ENCODE measurements around the gene YES1.

DNA sequence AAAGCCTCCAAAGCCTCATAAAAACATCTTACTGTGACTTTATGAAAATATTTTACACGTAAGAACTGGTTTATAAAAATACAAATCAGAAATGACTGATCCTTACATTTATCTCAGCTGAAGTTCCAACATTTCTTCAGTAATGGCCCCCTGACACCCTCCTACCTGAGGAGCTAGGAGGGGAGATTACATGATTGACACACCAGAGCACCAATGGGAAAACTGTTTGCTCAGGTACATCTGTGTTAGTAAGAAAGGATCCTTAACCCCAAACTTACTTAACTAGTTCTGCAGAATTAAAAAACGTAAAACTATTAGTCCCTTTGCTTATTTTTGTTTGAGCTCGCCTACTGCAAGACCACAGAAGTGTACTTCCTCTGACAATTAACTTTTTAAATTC lies 126.6 kb downstream of the YES1 start:
- TF ChIP-seq, protein P1, sequence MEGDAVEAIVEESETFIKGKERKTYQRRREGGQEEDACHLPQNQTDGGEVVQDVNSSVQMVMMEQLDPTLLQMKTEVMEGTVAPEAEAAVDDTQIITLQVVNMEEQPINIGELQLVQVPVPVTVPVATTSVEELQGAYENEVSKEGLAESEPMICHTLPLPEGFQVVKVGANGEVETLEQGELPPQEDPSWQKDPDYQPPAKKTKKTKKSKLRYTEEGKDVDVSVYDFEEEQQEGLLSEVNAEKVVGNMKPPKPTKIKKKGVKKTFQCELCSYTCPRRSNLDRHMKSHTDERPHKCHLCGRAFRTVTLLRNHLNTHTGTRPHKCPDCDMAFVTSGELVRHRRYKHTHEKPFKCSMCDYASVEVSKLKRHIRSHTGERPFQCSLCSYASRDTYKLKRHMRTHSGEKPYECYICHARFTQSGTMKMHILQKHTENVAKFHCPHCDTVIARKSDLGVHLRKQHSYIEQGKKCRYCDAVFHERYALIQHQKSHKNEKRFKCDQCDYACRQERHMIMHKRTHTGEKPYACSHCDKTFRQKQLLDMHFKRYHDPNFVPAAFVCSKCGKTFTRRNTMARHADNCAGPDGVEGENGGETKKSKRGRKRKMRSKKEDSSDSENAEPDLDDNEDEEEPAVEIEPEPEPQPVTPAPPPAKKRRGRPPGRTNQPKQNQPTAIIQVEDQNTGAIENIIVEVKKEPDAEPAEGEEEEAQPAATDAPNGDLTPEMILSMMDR (IDR thresholded peaks at IDR 0.05; ENCODE audit: low read depth, low read length, missing input control) = no peak
- TF ChIP-seq RAD21 (IDR thresholded peaks at IDR 0.05) (no peak), GABPA (IDR thresholded peaks at IDR 0.05 in 1 of 2, conservative IDR thresholded peaks at IDR 0.05 in 1 of 2) (no peak), JUND (IDR thresholded peaks at IDR 0.05) (no peak), YY1 (IDR thresholded peaks at IDR 0.05) (no peak), NR2F2 (IDR thresholded peaks at IDR 0.05) (no peak)
- TF ChIP-seq, protein P2, sequence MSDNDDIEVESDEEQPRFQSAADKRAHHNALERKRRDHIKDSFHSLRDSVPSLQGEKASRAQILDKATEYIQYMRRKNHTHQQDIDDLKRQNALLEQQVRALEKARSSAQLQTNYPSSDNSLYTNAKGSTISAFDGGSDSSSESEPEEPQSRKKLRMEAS (IDR thresholded peaks at IDR 0.05) = no peak
- TF ChIP-seq, protein P3, sequence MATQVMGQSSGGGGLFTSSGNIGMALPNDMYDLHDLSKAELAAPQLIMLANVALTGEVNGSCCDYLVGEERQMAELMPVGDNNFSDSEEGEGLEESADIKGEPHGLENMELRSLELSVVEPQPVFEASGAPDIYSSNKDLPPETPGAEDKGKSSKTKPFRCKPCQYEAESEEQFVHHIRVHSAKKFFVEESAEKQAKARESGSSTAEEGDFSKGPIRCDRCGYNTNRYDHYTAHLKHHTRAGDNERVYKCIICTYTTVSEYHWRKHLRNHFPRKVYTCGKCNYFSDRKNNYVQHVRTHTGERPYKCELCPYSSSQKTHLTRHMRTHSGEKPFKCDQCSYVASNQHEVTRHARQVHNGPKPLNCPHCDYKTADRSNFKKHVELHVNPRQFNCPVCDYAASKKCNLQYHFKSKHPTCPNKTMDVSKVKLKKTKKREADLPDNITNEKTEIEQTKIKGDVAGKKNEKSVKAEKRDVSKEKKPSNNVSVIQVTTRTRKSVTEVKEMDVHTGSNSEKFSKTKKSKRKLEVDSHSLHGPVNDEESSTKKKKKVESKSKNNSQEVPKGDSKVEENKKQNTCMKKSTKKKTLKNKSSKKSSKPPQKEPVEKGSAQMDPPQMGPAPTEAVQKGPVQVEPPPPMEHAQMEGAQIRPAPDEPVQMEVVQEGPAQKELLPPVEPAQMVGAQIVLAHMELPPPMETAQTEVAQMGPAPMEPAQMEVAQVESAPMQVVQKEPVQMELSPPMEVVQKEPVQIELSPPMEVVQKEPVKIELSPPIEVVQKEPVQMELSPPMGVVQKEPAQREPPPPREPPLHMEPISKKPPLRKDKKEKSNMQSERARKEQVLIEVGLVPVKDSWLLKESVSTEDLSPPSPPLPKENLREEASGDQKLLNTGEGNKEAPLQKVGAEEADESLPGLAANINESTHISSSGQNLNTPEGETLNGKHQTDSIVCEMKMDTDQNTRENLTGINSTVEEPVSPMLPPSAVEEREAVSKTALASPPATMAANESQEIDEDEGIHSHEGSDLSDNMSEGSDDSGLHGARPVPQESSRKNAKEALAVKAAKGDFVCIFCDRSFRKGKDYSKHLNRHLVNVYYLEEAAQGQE (IDR thresholded peaks at IDR 0.05) = no peak

All from liver (tissue), 3 donors.